Measurements from ENCODE around the gene SMOC2.

DNA sequence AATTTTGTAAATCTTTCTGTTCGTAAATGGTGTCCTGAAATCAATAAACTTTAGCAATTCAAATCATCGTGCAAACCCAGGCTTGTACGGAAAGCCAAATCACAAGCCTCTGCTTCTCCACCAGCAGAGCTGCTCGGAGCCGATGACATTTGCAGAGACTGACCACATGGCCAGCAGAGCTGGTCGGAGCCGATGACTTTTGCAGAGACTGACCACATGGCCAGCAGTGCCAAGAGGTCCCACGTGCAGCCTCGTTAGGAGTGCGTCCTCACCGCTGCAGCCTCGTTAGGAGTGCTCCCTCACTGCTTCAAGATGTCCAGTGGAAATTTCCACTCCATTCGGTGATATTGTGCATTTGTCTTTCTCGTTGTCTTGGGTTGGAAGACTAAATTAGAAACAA is 28.5 kb downstream of the SMOC2 start:
- TF ChIP-seq POLR2AphosphoS5 (IDR thresholded peaks at IDR 0.05) (no peak), POLR2A (IDR thresholded peaks at IDR 0.05) (no peak), EP300 (IDR thresholded peaks at IDR 0.05; ENCODE audit: low read depth) (no peak)
- TF ChIP-seq, protein P1, sequence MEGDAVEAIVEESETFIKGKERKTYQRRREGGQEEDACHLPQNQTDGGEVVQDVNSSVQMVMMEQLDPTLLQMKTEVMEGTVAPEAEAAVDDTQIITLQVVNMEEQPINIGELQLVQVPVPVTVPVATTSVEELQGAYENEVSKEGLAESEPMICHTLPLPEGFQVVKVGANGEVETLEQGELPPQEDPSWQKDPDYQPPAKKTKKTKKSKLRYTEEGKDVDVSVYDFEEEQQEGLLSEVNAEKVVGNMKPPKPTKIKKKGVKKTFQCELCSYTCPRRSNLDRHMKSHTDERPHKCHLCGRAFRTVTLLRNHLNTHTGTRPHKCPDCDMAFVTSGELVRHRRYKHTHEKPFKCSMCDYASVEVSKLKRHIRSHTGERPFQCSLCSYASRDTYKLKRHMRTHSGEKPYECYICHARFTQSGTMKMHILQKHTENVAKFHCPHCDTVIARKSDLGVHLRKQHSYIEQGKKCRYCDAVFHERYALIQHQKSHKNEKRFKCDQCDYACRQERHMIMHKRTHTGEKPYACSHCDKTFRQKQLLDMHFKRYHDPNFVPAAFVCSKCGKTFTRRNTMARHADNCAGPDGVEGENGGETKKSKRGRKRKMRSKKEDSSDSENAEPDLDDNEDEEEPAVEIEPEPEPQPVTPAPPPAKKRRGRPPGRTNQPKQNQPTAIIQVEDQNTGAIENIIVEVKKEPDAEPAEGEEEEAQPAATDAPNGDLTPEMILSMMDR (IDR thresholded peaks at IDR 0.05) = no peak
